ENCODE measurements around the gene IGFL4. TPM values are rescaled to one million over a fixed set of nuclear protein-coding genes. Genes with fewer than 3 reads are reported as not detected.

The IGFL4 gene
- total RNA-seq, 4 donors from 2014 or later, result 1.4 to 10.6 (median 5.5) TPM

- Histone ChIP-seq H3K4me3 (peak overlapping the region; percentile 58), H3K27me3 (peaks cover 26% of the 10 kb centered on the region), H3K4me1 (peaks cover 36% of the 10 kb centered on the region), H3K9me3 (no peaks in the 10 kb centered on the region), H3K36me3 (peaks cover 3% of the 10 kb centered on the region), H3K27ac (no peak overlapping the region)
- TF ChIP-seq POLR2A (IDR thresholded peaks at IDR 0.05), result peak in 1 of 2 donors; percentile 10
- TF ChIP-seq EP300 (IDR thresholded peaks at IDR 0.05), result no peak
- 7% methylated on average over 18 of the region's 74 CpGs for WGBS
- DNase-seq (ENCODE audit: low spot score in 2 of 2), result peak in 1 of 2 donors; percentile 80
Observed at GRCh38 chr19:46014941-46015686, 25.7 kb downstream of the IGFL4 start.

GRCh38 chr19:46014534-46014933, 26.3 kb downstream of the IGFL4 start:
- peaks cover 3% of the 10 kb centered on the region for H3K36me3 ChIP-seq
- no peak for DNase-seq (ENCODE audit: low spot score in 2 of 2)
- no peaks in the 10 kb centered on the region for H3K9me3 ChIP-seq
- peak overlapping the region; percentile 58 for H3K4me3 ChIP-seq
- H3K4me1 ChIP-seq, result peaks cover 33% of the 10 kb centered on the region
- WGBS, result 26% methylated on average over 5 of the region's 8 CpGs
- peaks cover 26% of the 10 kb centered on the region for H3K27me3 ChIP-seq
- H3K27ac ChIP-seq, result no peak overlapping the region
- TF ChIP-seq EP300 (IDR thresholded peaks at IDR 0.05) (no peak), POLR2A (IDR thresholded peaks at IDR 0.05) (no peak), CTCF (IDR thresholded peaks at IDR 0.05) (no peak), POLR2AphosphoS5 (IDR thresholded peaks at IDR 0.05) (no peak)

GRCh38 chr19:46009530-46010510, 31.0 kb downstream of the IGFL4 start:
- H3K36me3 ChIP-seq, result peaks cover 25% of the 10 kb centered on the region
- H3K4me3 ChIP-seq, result no peak overlapping the region
- peaks cover 15% of the 10 kb centered on the region for H3K27me3 ChIP-seq
- DNase-seq (ENCODE audit: low spot score in 2 of 2), result no peak
- 66% methylated on average over 28 of the region's 28 CpGs for WGBS
- no peak for TF ChIP-seq POLR2AphosphoS5 (IDR thresholded peaks at IDR 0.05)
- TF ChIP-seq CTCF (IDR thresholded peaks at IDR 0.05), result peak; percentile 72 to 85
- H3K27ac ChIP-seq, result no peak overlapping the region
- peaks cover 7% of the 10 kb centered on the region for H3K4me1 ChIP-seq
- H3K9me3 ChIP-seq, result no peaks in the 10 kb centered on the region

GRCh38 chr19:46006411-46006810, 34.4 kb downstream of the IGFL4 start:
- WGBS, result 96% methylated on average over 11 of the region's 13 CpGs
- H3K27ac ChIP-seq, result no peak overlapping the region
- TF ChIP-seq EP300 (IDR thresholded peaks at IDR 0.05), result no peak
- TF ChIP-seq CTCF (IDR thresholded peaks at IDR 0.05), result no peak
- no peak for TF ChIP-seq POLR2AphosphoS5 (IDR thresholded peaks at IDR 0.05)
- TF ChIP-seq POLR2A (IDR thresholded peaks at IDR 0.05), result no peak
- no peaks in the 10 kb centered on the region for H3K27me3 ChIP-seq
- no peak overlapping the region for H3K4me3 ChIP-seq
- H3K4me1 ChIP-seq, result no peaks in the 10 kb centered on the region
- peaks cover 37% of the 10 kb centered on the region for H3K36me3 ChIP-seq
- no peak for DNase-seq (ENCODE audit: low spot score in 2 of 2)
- no peaks in the 10 kb centered on the region for H3K9me3 ChIP-seq

- WGBS, result 93% methylated on average over 13 of the region's 15 CpGs
- Histone ChIP-seq H3K4me1 (peaks cover 17% of the 10 kb centered on the region), H3K4me3 (no peak overlapping the region), H3K27ac (no peak overlapping the region), H3K27me3 (no peaks in the 10 kb centered on the region), H3K36me3 (peaks cover 33% of the 10 kb centered on the region), H3K9me3 (no peaks in the 10 kb centered on the region)
- no peak for TF ChIP-seq POLR2AphosphoS5 (IDR thresholded peaks at IDR 0.05)
- no peak for TF ChIP-seq POLR2A (IDR thresholded peaks at IDR 0.05)
- no peak for TF ChIP-seq EP300 (IDR thresholded peaks at IDR 0.05)
- TF ChIP-seq CTCF (IDR thresholded peaks at IDR 0.05), result no peak
- no peak for DNase-seq (ENCODE audit: low spot score in 2 of 2)
Observed at GRCh38 chr19:46002678-46003275, 38.0 kb downstream of the IGFL4 start.
